ENCODE data around the gene NR0B1.

The NR0B1 gene

GRCh38 chrX:30312858-30313257 lies 3.7 kb upstream of the NR0B1 start:
- TF ChIP-seq CTCF (conservative IDR thresholded peaks at IDR 0.05) = no peak
- no peak overlapping the region for H3K27ac ChIP-seq

GRCh38 chrX:30310429-30311206 lies 1.4 kb upstream of the NR0B1 start:
- TF ChIP-seq CTCF (conservative IDR thresholded peaks at IDR 0.05) = no peak
- H3K27ac ChIP-seq = no peak overlapping the region

- peak overlapping the region; percentile 32; the same call in 1 of the 2 replicates for H3K27ac ChIP-seq
Measured at GRCh38 chrX:30308263-30309138, 689 bp downstream of the NR0B1 start.

DNA sequence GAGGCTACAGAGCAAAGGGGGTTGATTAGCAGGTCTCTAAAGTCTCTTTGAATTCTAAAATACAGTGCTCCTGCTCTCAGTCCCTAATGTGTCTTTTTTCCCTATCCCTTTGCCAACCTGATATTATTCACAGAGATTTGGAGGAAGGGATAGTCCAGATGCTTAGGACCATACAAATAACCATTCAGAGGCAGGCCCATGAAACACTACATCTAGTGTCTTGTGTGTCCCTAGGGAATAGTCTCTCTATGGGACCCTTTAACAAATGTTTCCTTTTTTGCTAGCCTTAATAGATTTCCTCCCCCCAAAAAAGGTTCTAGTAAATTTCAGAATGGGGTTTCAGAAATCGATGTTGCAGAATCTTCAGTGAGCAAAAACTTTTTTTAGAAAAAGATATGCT lies 1.7 kb downstream of the NR0B1 start:
- no peak overlapping the region for H3K27ac ChIP-seq
- no peak for TF ChIP-seq CTCF (conservative IDR thresholded peaks at IDR 0.05)

More at GRCh38 chrX:30308263-30309138, 689 bp downstream of the NR0B1 start:
- TF ChIP-seq CTCF (conservative IDR thresholded peaks at IDR 0.05) = no peak

GRCh38 chrX:30304866-30305265 lies 4.3 kb downstream of the NR0B1 start:
- no peak for TF ChIP-seq CTCF (conservative IDR thresholded peaks at IDR 0.05)
- H3K27ac ChIP-seq = no peak overlapping the region

- no peak for TF ChIP-seq CTCF (conservative IDR thresholded peaks at IDR 0.05)
- H3K27ac ChIP-seq = peak overlapping the region; percentile 68
Measured at GRCh38 chrX:30302956-30303355, 6.2 kb downstream of the NR0B1 start.

- peak overlapping the region; percentile 68 for H3K27ac ChIP-seq
- TF ChIP-seq CTCF (conservative IDR thresholded peaks at IDR 0.05) = no peak
Measured at GRCh38 chrX:30301963-30302362, 7.2 kb downstream of the NR0B1 start.
